ENCODE results near the gene CNTNAP3.
"Not testable (repeated sequence)": the region's sequence is repeated elsewhere in the genome, so short reads cannot be mapped to it uniquely, and the experiment has no call there.

The CNTNAP3 gene

DNA sequence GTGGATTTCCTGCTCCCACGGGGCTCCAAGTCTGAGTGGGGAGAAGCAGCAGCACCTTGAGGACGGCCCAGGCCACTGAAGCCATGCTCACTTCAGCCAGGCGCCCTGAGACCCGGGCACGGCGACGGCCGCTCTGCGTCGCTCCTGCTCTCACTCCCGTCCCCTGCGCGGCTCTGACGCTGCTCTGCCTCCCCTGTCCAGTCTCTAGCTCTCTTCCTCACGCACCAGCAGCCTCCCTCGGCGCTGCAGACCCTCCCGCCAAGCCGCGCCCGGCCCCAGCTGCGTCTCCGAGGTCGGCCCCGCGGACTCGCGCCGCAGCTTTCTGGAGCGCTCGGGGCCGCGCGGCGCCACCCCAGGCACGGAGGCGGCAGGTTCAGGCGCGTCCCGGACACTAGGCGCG, at the start of gene CNTNAP3:
Gene CNTNAP3, minus strand, starts transcription at position 188 of the 400 bp plus-strand sequence. Its CDS starts 103 bp downstream, at position 85.
- not testable (repeated sequence) for DNase-seq

- DNase-seq = not testable (repeated sequence)
Measured at GRCh38 chr9:39279995-39280394, 8.0 kb downstream of the CNTNAP3 start.

DNA sequence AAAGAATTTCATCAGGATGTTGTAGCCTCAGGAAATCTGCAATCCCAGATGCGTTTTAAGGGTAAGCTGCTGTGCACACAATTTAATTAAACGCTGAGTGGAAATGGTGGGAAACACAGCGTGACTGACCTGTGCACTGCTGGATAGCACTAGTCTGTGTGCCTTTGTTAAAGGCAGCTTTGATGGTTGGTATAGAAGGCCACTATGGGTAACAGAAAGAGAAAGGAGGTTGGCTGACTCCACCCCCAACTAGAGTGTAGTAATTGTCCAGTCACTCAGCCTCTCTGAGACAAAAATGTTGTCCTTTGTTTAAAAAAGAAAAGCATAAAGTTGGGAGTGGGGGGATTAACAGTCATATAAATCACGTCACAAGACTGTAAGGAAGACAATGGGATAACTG, 45.5 kb downstream of the CNTNAP3 start:
- not testable (repeated sequence) for DNase-seq

- DNase-seq = not testable (repeated sequence)
Measured at GRCh38 chr9:39232130-39232991, 55.6 kb downstream of the CNTNAP3 start.

GRCh38 chr9:39215976-39216375, 72.0 kb downstream of the CNTNAP3 start:
- DNase-seq = not testable (repeated sequence)

GRCh38 chr9:39209773-39210172, 78.2 kb downstream of the CNTNAP3 start:
- not testable (repeated sequence) for DNase-seq

DNA sequence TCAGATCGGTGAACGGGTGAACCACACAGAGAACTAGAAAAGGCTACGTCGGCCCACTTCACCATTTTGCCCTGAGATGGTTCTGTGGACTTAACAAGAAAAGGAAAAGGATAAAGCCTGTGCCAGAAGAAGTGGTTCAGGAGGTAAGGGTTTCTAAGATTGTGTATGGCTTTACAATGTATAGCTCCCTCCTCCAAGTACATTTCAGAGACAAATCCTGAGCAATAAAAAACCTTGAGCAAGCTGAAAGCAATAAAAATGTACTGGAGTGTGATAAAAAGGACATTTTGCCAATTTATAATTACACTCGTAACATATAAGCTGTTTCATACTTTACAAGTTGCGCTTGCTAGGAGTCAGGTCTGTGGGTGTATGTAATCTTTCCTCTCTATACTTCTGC, 81.3 kb downstream of the CNTNAP3 start:
- DNase-seq = not testable (repeated sequence)

DNA sequence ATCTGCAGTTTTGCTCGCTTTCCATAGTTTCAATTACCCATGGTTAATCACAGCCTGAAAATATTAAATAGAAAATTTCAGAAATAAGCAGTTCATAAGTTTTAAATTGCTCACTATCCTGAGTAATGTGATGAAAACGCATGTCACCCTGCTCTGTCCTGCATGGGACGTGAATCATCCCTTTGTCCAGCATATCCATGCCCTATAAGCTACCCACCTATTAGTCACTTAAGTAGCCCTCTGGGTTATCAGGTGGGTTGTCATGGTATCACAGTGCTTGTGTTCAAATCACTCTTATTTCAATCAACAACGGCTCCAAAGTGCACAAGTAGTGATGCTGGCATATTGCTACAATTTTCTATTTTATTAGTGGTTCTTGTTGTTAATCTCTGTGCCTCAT, 82.1 kb downstream of the CNTNAP3 start:
- DNase-seq = not testable (repeated sequence)

DNA sequence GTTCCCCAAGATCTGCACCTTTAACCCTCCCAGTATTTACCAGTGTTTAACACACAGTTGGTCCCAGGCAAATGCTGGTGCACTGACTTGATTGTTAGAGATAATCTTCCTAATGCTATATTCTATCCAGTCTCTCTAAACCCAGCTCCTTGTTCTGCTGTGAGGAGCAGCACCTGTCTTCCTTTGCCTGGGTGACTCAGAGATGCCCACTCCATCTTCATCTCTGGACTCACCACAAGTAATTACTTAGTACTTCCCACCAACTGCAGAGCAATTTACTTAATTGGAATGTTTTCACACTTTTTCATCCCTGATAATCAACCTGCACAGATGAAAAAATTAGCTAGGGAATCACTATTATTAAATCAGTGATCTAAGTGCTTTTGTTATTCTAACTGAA, 87.6 kb downstream of the CNTNAP3 start:
- not testable (repeated sequence) for DNase-seq

GRCh38 chr9:39198000-39198709, 89.8 kb downstream of the CNTNAP3 start:
- not testable (repeated sequence) for DNase-seq

DNA sequence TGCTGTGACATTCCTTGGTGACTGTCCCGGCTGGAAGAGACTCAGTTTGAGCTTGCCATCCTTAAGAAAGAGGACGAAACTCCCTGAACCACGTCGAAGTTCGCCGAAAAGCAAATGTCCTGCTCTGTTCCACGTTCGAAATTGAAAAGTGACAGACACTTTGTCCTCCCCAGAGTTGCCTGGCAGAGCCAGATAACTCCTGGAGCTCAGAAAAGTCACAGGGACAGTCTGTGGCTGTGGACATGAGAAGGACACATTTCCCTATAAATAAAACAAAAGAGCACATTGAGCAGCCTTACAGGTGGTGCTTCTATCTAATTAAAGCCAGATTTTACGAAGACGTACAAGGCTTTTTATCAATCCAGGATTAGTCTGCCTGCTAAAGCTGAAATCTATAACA, 116.6 kb downstream of the CNTNAP3 start:
- not testable (repeated sequence) for DNase-seq

GRCh38 chr9:39157714-39158113, 130.3 kb downstream of the CNTNAP3 start:
- DNase-seq = not testable (repeated sequence)

- DNase-seq = not testable (repeated sequence)
Measured at GRCh38 chr9:39132826-39133552, 155.0 kb downstream of the CNTNAP3 start.

GRCh38 chr9:39121401-39121800, 166.6 kb downstream of the CNTNAP3 start:
- DNase-seq = not testable (repeated sequence)

GRCh38 chr9:39111746-39112145, 176.2 kb downstream of the CNTNAP3 start:
- DNase-seq = not testable (repeated sequence)

- no peak for DNase-seq
Measured at GRCh38 chr9:39108145-39108544, 179.8 kb downstream of the CNTNAP3 start.

GRCh38 chr9:39097208-39097607, 190.8 kb downstream of the CNTNAP3 start:
- DNase-seq = not testable (repeated sequence)

DNA sequence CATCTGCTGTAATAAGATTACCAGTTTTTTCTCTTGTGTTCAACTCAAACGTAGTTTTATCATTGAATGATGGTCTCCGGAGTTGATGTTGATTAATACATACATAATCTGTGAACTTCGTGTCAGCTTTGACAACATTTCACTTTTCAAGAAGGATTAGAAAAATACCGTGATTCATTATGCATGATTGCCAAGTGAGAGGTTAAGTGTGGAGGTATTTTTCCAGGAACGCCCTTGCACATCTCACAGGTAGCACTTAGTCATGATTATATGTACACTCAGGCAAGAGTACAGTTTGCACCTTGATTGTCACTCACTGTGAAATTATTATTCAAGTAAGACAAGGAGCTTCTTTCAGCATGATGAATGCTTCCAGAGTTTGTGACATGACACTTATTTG, 202.7 kb downstream of the CNTNAP3 start:
- DNase-seq = not testable (repeated sequence)

GRCh38 chr9:39082574-39082973, 205.4 kb downstream of the CNTNAP3 start:
- not testable (repeated sequence) for DNase-seq

GRCh38 chr9:39080081-39080480, 207.9 kb downstream of the CNTNAP3 start:
- not testable (repeated sequence) for DNase-seq

- DNase-seq = not testable (repeated sequence)
Measured at GRCh38 chr9:39078621-39079256, 209.2 kb downstream of the CNTNAP3 start.

DNA sequence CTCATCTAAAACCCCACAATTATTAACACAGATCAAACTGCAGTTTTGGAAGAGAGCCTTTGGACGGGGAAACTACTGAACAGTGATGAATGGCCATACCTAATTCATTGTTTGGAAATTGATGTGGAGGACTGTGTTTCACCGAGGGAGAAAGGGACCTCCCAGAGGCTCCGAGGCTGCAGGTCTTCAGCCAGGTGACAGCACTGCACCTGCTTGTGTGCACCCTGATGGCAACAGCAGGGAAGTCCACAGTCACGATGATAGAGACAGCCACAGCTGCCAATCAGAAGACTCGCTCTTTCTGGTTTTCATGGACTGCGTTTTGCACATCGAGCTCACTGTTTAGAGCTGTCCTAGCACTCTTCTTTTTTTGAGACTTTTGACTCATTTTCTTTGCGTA, 214.4 kb downstream of the CNTNAP3 start:
- not testable (repeated sequence) for DNase-seq
